GM18508 (cell line): ENCODE measurements around the gene STARD3.

Experiments
- ATAC-seq: cut with Tn5 transposase; IDR thresholded peaks from one replicate; pipeline ENCODE4 v1.9.1; 2021; ENCODE audit warnings: moderate number of reproducible peaks; ENCODE audit not compliant: insufficient read depth, unreplicated experiment

STARD3 gene

DNA sequence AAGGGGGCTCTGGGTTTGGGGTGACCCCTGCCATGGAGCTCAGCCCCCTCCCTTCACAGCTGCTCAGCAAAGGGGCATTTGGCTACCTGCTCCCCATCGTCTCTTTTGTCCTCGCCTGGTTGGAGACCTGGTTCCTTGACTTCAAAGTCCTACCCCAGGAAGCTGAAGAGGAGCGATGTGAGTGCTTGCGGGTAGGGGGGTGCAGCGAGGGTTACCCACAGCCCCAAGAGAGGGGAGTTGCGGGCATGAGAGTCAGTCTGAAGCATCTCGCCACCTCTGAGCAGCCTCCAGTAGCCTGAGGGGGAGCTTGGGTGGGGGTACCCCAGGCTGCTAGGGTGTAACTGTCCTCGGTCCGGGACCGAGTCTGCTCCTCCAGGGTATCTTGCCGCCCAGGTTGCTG, 21.4 kb downstream of the STARD3 start:
- ATAC-seq: no peak

DNA sequence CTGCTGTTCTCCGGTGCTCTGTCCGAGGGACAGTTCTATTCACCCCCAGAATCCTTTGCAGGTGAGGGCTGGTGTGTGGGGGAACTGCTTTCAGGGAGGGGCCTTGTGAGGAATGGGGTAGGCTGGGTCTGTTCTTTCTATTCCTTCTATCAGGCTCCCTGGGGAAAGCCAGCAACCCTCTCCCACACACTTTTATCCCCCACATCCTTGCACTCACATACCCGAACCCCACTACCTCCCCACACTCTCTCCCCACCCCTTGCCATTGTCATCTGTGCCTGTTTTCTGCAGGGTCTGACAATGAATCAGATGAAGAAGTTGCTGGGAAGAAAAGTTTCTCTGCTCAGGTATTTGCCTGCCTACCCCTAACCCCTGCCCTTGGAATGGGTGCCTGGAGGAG, 21.8 kb downstream of the STARD3 start:
- no peak for ATAC-seq

DNA sequence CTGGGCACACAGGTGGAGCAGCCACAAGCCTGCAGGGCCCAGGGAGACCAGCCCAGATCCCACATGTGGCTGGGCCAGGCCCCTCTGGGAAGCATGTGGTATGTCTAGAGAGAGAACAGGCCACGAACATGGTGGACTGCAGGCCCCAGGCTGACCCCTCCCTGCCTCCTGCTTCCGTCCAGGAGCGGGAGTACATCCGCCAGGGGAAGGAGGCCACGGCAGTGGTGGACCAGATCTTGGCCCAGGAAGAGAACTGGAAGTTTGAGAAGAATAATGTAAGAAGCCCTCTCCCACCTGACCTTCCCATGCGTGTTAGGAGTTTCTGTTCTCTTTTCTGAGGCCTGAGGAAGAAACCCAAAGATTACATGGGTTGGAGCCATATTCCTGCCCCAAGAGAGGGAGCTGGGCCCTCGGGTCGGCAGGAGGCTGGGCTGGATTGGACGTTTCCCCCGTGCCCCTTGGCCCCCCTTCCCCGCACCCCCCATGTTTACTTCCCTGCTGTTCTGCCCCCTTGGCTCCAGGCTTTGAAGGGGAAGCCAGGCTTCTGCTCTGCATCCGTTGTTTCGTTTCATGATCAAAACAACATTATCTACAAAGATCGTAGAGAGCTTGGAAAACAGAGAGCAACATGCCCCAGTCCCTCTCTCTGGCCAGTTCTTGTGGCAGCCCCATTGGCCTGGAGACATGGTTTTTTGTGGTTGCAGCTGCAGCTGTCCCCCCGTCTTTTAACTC, 22.5 kb downstream of the STARD3 start:
- no peak for ATAC-seq

DNA sequence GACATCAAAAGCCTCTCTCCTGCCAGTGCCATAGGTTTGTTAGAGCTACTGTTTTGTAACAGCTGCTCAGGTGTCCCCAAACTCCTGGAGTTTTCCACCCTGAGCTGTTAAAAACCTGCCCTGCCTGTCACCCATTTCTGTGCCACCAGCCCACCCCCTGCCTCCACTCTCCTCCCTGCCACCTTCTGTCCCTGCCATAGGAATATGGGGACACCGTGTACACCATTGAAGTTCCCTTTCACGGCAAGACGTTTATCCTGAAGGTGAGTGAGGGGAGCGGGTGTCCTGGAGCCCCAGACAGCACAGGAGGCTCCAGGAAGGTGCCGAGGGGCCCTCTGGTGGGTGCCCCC, 23.0 kb downstream of the STARD3 start:
- ATAC-seq: no peak

DNA sequence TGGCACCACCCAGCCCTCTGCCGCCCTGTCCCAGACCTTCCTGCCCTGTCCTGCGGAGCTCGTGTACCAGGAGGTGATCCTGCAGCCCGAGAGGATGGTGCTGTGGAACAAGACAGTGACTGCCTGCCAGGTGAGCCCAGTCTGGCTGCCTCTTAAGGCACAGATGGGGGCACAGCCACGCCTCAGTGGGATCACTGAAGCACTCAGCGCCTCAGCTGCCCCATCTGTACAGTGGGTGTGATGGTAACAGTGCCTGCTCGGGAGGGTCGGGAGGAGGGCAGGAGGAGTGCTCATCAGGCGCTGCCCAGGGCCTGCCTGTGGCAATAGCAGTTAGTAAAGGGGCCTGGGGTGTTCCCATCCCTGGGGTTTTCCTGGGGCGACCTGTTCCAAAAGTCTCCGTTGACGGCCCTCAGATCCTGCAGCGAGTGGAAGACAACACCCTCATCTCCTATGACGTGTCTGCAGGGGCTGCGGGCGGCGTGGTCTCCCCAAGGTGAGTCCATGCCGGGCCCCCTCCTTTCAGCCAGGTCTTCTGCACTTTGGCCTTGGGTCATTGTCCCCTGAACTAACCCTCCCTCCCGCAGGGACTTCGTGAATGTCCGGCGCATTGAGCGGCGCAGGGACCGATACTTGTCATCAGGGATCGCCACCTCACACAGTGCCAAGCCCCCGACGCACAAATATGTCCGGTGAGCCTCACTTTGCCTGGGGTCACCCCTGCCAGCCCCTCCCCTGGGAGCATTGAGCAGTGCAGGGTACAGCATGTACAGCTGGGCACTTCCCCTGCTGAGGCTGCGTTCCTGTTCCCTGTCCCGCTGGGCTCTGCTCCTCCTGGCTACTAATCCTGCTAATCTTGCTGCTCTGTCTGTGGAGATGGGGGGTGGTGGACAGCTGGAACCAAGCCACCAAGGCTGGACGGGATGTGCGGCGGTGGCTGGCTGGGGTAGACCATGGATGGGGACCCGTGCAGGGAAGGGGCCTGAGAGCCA, 23.7 kb downstream of the STARD3 start:
- ATAC-seq: no peak

DNA sequence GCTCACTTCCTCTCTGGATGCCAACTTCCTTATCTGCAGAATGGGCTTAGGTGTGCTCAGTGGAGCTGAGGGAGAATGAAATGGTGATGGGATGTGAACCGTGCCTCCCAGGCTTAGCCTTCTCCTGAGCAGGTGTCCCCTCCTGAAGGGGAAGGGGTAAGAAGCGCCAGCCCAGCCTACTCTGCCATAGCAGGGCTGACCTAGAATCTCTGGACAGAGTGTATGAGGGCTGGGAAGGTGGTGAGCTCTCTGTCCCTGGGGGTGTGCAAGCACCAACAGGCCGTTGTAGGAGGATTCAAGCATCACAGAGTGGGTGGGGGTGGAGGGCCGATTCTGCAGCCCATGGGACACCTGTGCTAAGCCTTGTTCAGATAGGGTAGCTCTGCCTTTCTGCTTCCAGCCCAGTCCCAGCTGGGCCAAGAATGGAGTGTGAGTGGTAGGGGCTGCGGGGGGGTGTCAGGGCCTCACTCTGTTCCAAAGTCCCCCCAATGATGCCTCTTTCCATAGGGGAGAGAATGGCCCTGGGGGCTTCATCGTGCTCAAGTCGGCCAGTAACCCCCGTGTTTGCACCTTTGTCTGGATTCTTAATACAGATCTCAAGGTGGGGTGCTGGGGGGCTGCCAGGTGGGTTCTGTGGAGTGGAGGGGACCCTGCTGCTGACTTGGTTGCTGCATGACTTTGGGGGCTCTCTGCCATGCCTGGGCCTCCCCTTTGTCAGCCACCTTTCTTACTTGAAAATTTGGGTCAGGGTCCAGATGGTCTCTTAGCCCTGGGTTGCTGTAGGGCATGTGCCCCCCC, 25.0 kb downstream of the STARD3 start:
- no peak for ATAC-seq

DNA sequence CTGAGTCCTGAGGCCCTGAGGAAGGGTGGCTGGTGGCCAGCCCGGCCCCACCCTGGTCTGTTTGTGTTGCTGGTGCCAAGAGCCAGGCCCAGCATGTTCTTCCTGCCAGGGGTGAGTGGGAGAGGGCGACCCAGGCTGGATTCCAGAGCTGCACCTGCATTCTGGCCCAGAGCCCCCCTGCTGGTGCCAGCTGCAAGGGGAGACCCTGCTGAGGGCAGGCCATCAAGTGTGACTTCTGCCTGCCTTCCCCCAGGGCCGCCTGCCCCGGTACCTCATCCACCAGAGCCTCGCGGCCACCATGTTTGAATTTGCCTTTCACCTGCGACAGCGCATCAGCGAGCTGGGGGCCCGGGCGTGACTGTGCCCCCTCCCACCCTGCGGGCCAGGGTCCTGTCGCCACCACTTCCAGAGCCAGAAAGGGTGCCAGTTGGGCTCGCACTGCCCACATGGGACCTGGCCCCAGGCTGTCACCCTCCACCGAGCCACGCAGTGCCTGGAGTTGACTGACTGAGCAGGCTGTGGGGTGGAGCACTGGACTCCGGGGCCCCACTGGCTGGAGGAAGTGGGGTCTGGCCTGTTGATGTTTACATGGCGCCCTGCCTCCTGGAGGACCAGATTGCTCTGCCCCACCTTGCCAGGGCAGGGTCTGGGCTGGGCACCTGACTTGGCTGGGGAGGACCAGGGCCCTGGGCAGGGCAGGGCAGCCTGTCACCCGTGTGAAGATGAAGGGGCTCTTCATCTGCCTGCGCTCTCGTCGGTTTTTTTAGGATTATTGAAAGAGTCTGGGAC, 25.8 kb downstream of the STARD3 start:
- no peak for ATAC-seq

DNA sequence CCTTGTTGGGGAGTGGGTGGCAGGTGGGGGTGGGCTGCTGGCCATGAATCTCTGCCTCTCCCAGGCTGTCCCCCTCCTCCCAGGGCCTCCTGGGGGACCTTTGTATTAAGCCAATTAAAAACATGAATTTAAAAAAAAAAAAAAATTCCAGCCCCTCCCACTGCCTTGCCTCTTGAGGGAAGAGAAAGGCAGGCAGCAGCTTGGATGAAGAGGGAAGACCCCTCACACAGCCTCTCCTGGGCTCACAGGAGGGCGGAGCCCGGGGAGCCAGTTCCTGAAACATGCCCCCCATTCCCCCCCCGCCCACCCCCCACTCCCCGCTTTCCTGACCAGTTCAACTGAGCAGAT, 26.4 kb downstream of the STARD3 start:
- no peak for ATAC-seq

DNA sequence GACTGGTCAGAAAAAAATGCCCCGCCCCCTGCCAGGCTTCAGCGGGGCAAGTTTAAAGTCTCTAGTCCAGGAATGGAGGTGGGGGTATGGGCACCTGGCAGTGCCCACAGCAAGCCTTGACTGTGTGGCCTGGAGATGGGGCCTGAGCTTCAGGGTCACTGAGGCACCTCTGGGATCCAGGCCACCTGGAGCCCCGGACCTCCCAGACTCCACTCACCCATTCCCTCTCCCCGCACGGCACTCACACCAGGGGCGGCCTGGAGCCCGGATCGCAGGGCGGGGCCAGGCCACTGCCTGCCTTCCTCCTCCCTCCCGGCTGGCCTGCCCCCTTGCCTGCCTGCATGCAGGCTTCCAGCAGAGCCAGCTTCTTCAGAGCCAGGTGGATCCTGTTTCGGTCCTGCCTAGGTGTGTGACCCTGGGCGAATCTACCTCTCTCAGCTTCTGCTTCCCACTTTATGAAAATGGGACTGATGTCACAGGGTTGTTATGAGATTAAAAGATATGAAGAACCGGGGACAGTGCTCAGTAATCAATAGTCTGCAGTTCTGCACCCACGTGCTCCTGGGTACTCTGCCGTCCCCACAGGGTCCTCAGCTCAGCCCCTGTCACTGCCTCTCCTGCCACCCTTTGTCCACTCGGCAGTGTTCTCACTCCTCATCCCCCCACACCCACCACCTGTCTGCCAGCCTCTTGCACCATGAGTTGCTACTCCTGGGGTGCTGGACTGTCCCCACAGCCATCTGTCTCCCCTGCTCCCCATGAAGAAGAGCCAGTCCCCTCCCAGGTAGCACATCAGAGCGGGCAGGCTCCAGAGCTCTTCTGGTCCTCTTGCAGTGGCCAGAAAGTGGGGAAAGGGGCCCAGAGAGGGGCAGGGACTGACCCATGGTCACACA, 27.0 kb downstream of the STARD3 start:
- ATAC-seq: no peak

DNA sequence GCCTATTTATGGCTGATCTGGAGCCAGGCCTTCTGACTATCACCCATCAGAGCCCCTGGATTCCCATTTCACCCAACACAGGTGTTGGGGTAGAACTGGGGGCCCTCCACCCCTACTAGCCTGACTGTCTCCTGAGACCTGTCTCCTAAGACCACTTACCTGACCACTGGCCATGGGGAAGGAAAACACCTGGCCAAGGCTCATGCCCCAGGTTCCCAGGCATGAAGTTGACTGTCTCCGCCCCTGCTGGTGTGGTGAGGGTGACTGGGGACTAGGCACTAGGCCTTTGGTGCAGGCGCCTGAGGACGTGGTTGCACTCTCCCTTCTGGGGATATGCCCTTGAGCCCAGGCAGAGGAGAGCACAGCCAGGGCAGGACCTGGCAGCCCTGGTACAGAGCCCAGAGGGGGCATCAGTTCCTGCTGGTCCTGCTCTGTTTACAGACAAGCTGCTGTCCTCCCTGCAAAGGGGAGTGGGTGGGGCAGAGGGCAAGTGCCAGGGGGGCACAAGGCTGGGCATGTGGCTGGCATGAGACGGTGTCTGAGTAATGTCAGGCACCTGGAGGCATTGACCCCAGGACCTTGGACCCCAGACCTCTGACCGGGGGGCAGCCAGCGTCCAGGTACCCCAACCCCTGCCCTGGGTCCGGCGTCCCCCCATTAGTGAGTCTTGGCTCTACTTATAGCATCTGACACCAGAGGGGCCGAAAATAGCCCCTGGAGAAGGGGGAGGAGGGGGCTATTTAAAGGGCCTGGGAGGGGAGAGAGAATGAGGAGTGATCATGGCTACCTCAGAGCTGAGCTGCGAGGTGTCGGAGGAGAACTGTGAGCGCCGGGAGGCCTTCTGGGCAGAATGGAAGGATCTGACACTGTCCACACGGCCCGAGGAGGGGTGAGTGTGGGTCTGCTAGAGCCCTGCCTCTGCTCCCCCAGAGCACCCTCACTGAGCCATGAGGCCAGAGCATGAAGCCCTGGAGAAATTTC, 27.9 kb downstream of the STARD3 start, which contains the start of gene TCAP:
Gene TCAP, plus strand, starts transcription at position 769 of the 981 bp plus-strand sequence. Its CDS starts 11 bp downstream, at position 780.
- ATAC-seq: no peak

DNA sequence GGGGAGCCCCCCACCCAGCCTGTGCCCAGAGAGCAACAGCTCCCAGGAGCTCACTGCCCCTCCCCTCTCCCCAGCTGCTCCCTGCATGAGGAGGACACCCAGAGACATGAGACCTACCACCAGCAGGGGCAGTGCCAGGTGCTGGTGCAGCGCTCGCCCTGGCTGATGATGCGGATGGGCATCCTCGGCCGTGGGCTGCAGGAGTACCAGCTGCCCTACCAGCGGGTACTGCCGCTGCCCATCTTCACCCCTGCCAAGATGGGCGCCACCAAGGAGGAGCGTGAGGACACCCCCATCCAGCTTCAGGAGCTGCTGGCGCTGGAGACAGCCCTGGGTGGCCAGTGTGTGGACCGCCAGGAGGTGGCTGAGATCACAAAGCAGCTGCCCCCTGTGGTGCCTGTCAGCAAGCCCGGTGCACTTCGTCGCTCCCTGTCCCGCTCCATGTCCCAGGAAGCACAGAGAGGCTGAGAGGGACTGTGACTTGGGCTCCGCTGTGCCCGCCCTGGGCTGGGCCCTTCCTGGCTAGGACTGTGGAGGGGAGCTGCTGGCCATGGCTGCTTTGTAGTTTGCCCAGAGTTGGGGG, 28.8 kb downstream of the STARD3 start:
- no peak for ATAC-seq

DNA sequence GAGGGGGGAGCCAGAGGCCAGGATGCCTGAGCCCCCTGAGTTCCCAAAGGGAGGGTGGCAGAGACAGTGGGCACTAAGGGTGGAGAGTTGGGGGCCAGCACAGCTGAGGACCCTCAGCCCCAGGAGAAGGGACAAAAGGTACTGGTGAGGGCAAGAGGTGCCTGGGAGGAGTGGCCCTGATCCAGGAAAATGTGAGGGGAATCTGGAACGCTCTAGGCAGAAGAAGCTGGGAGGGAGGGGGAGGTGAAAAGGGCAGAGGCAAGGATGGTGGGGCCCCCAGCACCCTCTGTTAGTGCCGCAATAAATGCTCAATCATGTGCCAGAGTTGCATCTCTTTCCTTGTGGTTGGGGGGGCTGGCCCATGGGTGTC, 29.3 kb downstream of the STARD3 start:
- ATAC-seq: no peak

DNA sequence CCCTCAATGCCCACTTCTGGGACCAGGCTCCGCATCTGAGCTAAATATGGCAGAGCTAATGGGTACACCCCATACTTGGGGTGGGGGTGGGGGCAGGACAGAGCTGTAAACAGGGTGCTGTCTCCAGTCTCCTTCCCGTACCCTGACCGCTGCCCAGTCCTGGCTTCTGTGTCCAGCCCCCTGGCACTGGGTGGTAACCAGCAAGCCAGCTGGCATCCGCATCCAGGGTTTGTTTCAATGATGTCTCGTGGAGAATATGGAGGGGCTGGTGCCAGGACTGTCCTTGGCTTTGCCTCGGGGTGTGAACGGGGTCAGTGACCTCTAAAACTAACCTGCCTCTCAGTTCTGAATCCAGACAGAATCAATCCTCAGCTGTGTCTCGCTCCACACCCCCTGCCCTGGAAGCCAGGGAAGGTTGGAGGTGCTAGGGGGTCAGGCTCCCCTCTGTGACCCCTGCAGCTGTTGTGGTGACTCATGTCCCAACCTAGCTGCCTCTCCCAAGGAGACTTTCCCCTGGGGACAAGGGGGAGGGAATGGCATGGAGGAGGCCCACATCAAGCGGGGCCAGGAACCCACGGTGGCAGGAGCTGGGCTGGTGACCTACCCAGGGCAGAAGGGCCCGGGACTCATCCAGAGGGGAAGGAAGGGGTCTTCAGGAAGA, 29.8 kb downstream of the STARD3 start:
- no peak for ATAC-seq

DNA sequence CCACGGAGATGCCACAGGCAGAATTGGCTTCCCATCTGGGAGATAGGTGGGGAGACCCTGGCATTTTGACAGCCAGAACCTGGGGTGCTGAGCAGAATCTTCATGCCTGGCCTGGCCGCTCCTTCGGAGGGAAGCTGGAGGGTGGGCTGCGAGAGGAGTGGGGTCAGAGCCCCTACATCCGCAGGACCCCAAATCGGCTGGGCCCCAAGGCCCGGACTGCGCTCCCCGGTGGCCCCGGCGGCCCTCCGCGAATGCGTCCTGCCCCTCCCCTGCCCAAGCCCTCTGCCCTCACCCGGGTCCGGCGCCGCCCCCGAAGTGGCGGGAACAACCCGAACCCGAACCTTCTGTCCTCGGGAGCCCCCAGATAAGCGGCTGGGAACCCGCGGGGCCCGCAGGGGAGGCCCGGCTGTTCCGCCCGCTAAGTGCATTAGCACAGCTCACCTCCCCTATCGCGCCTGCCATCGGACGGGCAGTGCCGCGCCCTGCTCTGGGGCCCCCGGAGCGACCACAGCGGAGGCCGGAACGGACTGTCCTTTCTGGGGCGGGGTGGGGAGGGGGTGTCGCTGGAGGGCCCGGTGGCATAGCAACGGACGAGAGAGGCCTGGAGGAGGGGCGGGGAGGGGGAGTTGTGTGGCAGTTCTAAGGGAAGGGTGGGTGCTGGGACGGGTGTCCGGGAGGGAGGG, 30.5 kb downstream of the STARD3 start:
- ATAC-seq: no peak

DNA sequence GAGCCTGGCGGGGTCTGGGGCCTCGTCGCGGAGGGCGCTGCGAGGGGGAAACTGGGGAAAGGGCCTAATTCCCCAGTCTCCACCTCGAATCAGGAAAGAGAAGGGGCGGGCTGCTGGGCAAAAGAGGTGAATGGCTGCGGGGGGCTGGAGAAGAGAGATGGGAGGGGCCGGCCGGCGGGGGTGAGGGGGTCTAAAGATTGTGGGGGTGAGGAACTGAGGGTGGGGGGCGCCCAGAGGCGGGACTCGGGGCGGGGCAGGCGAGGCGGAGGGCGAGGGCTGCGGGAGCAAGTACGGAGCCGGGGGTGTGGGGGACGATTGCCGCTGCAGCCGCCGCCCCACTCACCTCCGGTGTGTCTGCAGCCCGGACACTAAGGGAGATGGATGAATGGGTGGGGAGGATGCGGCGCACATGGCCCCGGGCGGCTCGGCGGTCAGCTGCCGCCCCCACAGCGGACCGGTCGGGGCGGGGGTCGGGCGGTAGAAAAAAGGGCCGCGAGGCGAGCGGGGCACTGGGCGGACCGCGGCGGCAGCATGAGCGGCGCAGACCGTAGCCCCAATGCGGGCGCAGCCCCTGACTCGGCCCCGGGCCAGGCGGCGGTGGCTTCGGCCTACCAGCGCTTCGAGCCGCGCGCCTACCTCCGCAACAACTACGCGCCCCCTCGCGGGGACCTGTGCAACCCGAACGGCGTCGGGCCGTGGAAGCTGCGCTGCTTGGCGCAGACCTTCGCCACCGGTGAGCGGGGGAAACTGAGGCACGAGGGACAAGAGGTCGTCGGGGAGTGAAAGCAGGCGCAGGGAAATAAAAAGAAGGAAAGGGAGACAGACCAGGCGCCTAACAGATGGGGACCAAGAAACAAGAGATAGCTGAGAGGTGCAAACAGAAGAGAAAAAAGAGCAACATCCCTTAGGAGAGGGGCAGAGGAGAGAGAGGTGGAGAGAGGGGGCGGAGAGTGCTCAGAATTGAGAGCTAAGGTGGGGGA, 31.3 kb downstream of the STARD3 start, which contains the start of gene PNMT:
Gene PNMT, plus strand, starts transcription at position 509 of the 980 bp plus-strand sequence. Its CDS starts 23 bp downstream, at position 532.
- no peak for ATAC-seq
